Activated T-cell treated with anti-CD3 and anti-CD28 coated beads for 48 hours (primary cell): ENCODE results near the gene LYRM4.

Experiments used
- DNase-seq: peaks from one replicate; pipeline ENCODE4 v3.0.0-alpha.2; 2020; ENCODE audit warnings: low read depth

LYRM4 gene

GRCh38 chr6:5098501-5099270 lies 162.1 kb downstream of the LYRM4 start:
- DNase-seq = no peak

- no peak for DNase-seq
Measured at GRCh38 chr6:5096482-5096881, 164.3 kb downstream of the LYRM4 start.

GRCh38 chr6:5095236-5095635 lies 165.5 kb downstream of the LYRM4 start:
- no peak for DNase-seq

- no peak for DNase-seq
Measured at GRCh38 chr6:5094327-5094726, 166.4 kb downstream of the LYRM4 start.

GRCh38 chr6:5093231-5094015 lies 167.3 kb downstream of the LYRM4 start:
- DNase-seq = no peak

- DNase-seq = no peak
Measured at GRCh38 chr6:5091210-5092069, 169.3 kb downstream of the LYRM4 start.

GRCh38 chr6:5090603-5091002 lies 170.1 kb downstream of the LYRM4 start:
- no peak for DNase-seq

- no peak for DNase-seq
Measured at GRCh38 chr6:5089481-5090438, 171.0 kb downstream of the LYRM4 start.

GRCh38 chr6:5088780-5089179 lies 172.0 kb downstream of the LYRM4 start:
- no peak for DNase-seq

- no peak for DNase-seq
Measured at GRCh38 chr6:5087389-5087788, 173.4 kb downstream of the LYRM4 start.

- DNase-seq = no peak
Measured at GRCh38 chr6:5086294-5086890, 174.4 kb downstream of the LYRM4 start.

- no peak for DNase-seq
Measured at GRCh38 chr6:5085648-5086293, 175.0 kb downstream of the LYRM4 start.

GRCh38 chr6:5084781-5085647 lies 175.7 kb downstream of the LYRM4 start, which contains the start of gene PPP1R3G:
TSS of gene PPP1R3G (plus strand) at chr6:5085341. CDS start at chr6:5085486, 145 bp downstream.
- no peak for DNase-seq

- no peak for DNase-seq
Measured at GRCh38 chr6:5084360-5084780, 176.4 kb downstream of the LYRM4 start.

- DNase-seq = no peak
Measured at GRCh38 chr6:5083813-5084359, 176.9 kb downstream of the LYRM4 start.

- no peak for DNase-seq
Measured at GRCh38 chr6:5083307-5083583, 177.5 kb downstream of the LYRM4 start.

- DNase-seq = no peak
Measured at GRCh38 chr6:5082487-5083306, 178.1 kb downstream of the LYRM4 start.

- DNase-seq = no peak
Measured at GRCh38 chr6:5081955-5082354, 178.8 kb downstream of the LYRM4 start.
